Muscle layer of colon (tissue), 2 donors: Measurements from ENCODE around the gene SLC25A22.
A peak's percentile ranks its signal among the peaks of the same experiment; 100 is the strongest.

ENCODE experiments used
- H3K27ac ChIP-seq: one replicate; pipeline ENCODE4 v1.7.0; 2013; ENCODE audit warnings: low read depth, mild to moderate bottlenecking, low read length, moderate library complexity
- H3K27me3 ChIP-seq, 2 donors: one replicate each; pipeline ENCODE4 v1.7.0; 2013; ENCODE audit warnings: low read length in 2 of 2, mild to moderate bottlenecking in 2 of 2; ENCODE audit not compliant: insufficient read depth in 2 of 2, control insufficient read depth in 1 of 2
- H3K36me3 ChIP-seq: one replicate; pipeline ENCODE4 v1.7.0; 2013; ENCODE audit warnings: mild to moderate bottlenecking, low read length; ENCODE audit not compliant: insufficient read depth
- H3K4me1 ChIP-seq: one replicate; pipeline ENCODE4 v1.7.0; 2013; ENCODE audit warnings: mild to moderate bottlenecking, low read length; ENCODE audit not compliant: insufficient read depth
- H3K4me3 ChIP-seq, 2 donors: one replicate each; pipeline ENCODE4 v1.7.0; 2013; ENCODE audit warnings: low read length in 2 of 2, low read depth in 1 of 2, mild to moderate bottlenecking in 1 of 2, moderate library complexity in 1 of 2
- H3K9ac ChIP-seq: one replicate; pipeline ENCODE4 v1.7.0; 2013; ENCODE audit warnings: low read length
- H3K9me3 ChIP-seq: one replicate; pipeline ENCODE4 v1.7.0; 2013; ENCODE audit warnings: mild to moderate bottlenecking, low read length
- donor health status: abdominal sarcoma.
- donor health status: Adenocarcinoma of cecum.

The SLC25A22 gene

DNA sequence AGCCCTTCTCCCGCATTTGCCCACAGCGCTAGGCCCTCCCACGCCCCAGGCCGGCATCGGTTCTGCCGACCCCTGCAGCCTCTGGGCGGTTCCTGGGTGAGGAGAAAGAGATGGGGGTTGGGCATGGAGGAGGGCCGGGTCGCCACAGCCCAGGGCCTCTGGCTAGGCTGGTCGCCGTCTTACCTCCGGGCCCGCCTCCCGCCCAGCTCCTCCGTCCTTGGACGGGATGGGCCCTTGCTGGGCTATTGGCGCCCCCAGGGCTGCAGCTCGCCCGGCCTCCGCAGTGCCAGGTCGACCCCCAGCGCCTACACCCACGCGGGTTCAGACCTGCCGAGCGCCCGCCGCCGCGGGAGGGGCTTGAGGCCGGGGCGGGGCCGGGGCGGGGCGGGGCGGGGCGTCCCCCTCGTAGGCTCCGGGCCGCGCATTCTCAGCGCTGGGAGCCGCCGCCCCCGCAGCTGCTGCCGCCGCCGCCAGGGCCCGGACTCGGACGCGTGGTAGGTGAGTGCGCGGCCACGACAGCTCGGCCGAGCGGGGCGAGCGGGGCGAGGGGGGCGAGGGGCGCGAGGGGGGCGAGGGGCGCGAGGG lies 34.5 kb upstream of the SLC25A22 start, which contains the start of gene CD151:
CD151 (plus strand) TSS at position 424 of the 585 bp plus-strand sequence. CDS start 3,118 bp downstream, outside the sequence.
- H3K4me1 ChIP-seq = peaks cover 36% of the 10 kb centered on the region
- H3K4me3 ChIP-seq = peak within 1 kb of the TSS; percentile 56 to 89
- H3K9ac ChIP-seq = peak within 1 kb of the TSS; percentile 61

DNA sequence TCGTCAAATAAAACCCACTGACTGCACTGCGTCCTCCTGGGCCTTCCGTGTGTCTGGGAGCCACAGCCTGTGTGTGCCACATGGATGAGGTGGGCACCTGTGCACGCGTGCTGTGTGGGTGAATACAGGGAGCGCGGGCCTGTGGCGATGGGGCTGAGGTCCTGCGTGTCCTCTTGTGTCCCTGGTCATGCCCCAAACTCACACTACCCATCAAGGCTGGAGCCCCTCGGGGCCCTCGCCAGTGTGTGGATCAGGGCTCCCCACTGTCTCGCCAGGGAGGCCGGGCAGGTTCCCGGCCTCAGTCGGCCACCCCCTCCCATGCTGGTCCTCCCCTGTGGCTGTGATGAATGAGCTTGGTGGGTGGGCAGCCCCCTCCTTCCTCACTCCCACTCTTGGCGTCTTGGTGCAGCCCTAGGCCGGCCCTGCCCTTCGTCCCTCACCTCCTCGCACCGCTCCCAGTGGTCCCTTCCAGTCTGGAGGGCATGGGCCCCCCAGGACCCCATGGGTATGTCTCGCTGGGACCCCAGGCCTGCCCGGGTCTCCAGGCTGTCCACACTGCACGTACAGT lies 34.0 kb upstream of the SLC25A22 start:
- no peaks in the 10 kb centered on the region for H3K9me3 ChIP-seq
- no peak overlapping the region for H3K9ac ChIP-seq
- H3K36me3 ChIP-seq = peaks cover 10% of the 10 kb centered on the region
- H3K27ac ChIP-seq = no peak overlapping the region
- H3K27me3 ChIP-seq = peaks cover 22 to 55% of the 10 kb centered on the region in 2 donors
- H3K4me3 ChIP-seq = peak overlapping the region; percentile 38 to 43
- peaks cover 36% of the 10 kb centered on the region for H3K4me1 ChIP-seq

More for the DNA sequence above, 34.5 kb upstream of the SLC25A22 start, which contains the start of gene CD151:
- H3K9me3 ChIP-seq = no peaks in the 10 kb centered on the region
- peaks cover 14% of the 10 kb centered on the region for H3K36me3 ChIP-seq
- peak within 1 kb of the TSS; percentile 93 for H3K27ac ChIP-seq
- peaks cover 16 to 49% of the 10 kb centered on the region in 2 donors for H3K27me3 ChIP-seq

DNA sequence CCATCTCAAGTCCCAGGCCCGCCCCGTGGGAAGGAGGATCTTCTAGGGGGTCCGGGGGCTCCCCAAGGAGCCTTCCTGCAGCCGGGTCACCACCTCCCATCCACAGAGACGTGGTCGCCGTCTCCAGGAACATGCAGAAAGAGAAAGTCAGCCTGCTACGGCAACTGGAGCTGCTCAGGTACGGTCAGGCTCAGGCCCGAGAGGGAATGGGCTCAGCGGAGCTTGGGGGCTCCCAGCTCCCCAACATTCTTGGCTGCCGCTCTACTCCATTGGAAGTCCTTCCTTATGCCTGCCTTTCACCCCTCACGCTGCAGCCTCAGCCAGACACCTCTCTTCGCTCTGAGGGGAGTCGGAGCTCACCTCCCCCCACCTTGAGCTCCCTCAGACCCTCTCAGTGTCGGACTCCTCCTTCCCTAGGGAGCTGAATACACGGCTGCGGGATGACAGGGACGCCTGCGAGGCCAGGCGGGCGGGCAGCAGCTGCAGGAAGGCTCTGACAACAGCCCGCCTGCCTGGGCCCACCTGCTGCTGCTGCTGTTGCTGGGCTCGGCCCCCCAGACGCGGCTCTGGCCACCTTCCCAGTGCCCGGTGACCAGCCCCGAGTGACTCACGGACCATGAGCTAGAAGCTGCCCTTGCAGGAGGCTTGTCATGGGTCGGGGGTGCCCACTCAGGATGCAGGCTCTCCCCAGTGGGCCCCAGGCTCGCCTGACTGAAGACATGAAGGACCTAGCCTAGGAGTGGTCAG lies 33.2 kb upstream of the SLC25A22 start:
- H3K27ac ChIP-seq = no peak overlapping the region
- no peak overlapping the region for H3K4me3 ChIP-seq
- peaks cover 26 to 62% of the 10 kb centered on the region in 2 donors for H3K27me3 ChIP-seq
- peaks cover 36% of the 10 kb centered on the region for H3K4me1 ChIP-seq
- no peak overlapping the region for H3K9ac ChIP-seq
- H3K9me3 ChIP-seq = no peaks in the 10 kb centered on the region
- peaks cover 3% of the 10 kb centered on the region for H3K36me3 ChIP-seq

DNA sequence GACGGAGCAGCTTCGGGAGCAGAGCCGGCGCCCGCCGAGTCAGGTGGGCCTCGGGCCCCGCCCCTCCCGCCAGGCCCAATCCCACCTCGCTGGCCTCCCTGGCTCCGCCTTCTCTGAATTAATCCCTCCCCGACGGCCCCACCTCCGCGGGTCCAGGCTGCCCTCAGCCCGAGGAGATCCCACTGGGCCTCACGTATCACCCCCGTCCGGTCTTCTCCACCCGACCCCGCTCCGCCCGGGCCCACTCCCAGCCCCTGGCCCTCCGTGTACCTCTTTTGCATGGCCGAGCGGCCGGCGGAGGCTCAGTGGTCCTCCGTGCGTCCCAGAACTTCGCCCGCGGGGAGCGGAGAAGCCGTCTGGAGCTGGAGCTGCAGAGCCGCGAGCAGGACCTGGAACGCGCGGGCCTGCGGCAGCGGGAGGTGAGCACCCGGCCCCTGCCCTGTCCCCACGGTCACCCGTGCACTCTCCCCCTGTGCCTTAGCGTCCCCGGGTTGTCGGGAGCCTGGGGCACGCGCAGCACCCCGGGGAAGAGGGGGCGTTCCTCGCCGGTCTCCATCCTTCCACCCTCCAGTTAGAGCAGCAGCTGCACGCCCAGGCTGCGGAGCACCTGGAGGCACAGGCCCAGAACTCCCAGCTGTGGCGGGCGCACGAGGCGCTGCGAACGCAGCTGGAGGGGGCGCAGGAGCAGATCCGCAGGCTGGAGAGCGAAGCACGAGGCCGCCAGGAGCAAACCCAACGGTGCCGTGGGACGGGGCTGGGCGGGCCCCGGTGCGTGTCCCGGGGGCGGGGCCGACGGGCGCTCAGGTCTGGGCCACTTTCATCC lies 32.4 kb upstream of the SLC25A22 start:
- Histone ChIP-seq H3K9ac (no peak overlapping the region), H3K4me1 (peaks cover 36% of the 10 kb centered on the region), H3K9me3 (no peaks in the 10 kb centered on the region), H3K27me3 (peaks cover 30 to 70% of the 10 kb centered on the region in 2 donors), H3K4me3 (peak overlapping the region; percentile 27 to 38), H3K36me3 (peaks cover 3% of the 10 kb centered on the region), H3K27ac (no peak overlapping the region)

DNA sequence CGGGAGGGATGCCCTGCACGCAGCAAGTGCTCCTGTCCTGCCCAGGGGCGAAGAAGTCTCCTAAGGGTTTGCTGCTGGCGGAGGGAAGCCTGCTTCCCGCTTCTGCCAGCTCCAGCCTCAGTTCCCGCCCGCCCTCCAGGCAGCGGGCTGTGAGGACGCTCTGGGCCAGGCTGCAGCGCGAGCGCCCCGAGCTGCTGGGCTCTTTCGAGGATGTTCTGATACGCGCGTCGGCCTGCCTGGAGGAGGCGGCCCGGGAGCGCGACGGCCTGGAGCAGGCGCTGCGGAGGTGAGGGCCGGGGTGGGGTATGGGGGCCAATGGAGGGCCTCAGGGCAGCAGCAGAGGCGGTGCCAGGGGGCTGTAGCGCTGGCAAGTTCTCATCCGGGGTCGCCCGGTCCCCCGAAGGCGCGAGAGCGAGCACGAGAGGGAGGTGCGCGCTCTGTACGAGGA lies 31.8 kb upstream of the SLC25A22 start:
- Histone ChIP-seq H3K27ac (no peak overlapping the region), H3K9ac (no peak overlapping the region), H3K27me3 (peaks cover 36 to 76% of the 10 kb centered on the region in 2 donors), H3K4me3 (peak overlapping the region; percentile 27 to 38), H3K4me1 (peaks cover 32% of the 10 kb centered on the region), H3K36me3 (peaks cover 10% of the 10 kb centered on the region), H3K9me3 (no peaks in the 10 kb centered on the region)

DNA sequence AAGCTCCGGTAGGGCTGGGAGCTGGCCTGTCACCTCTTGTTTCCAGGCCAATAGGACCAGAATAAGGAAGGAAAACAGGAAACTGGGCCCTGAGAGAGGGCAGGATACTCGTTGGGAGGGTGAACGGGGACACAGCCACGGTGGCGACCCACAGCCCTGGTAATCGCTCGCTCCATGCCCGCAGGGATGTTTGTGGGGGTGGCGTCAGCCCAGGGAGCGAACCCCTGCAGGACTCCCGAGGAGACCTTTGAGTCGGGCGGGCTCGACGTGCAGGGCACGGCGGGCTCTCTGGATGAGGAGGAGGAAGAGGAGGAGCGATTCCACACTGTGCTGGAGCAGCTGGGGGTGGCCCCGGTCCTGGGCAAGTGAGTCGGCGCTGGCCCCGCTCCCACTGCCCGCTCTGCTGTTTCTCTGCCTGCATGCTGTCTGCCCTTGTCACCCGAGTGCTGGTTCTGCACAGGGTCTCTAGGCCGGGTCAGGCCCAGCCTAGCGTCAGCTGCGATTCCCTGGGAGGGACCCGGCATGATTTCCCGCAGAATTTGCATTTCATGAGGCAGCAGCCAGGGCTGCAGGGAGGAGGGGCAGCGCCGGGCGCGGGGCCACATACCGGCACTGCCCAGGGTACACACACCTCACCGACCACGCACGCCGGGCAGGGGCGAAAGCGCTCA lies 31.2 kb upstream of the SLC25A22 start:
- Histone ChIP-seq H3K4me3 (peak overlapping the region; percentile 27 to 38), H3K9me3 (no peaks in the 10 kb centered on the region), H3K27me3 (peaks cover 36 to 81% of the 10 kb centered on the region in 2 donors), H3K27ac (no peak overlapping the region), H3K4me1 (peaks cover 26% of the 10 kb centered on the region), H3K36me3 (peaks cover 15% of the 10 kb centered on the region), H3K9ac (no peak overlapping the region)

DNA sequence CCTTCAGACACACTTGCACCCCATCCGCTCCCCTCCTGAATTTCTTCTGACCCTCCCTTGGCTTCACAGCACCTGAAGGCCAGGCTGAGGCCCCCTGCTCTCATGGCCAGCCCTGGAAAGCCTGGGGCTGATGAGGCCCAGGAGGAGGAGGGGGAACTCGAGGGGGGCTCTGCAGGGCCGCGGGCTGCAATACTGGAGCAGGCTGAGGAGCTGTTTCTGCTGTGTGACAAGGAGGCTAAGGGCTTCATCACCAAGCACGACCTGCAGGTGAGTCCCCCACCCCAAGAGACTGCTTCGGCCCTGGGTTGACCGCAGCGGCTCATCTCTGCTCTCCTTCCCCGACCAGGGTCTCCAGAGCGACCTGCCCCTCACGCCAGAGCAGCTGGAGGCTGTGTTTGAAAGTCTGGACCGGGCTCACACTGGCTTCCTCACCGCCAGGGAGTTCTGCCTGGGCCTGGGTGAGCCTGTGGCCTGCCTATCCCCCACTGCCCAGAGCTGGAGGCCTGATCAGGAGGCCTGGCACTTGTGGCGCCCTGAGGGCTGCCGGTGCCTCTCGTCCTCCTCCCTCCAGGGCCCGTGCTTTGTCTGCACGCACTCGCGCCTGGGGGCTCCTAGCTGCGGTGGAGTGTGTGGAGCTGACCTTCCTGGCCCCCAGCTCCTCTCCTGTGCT lies 30.6 kb upstream of the SLC25A22 start:
- Histone ChIP-seq H3K36me3 (peaks cover 21% of the 10 kb centered on the region), H3K4me1 (peaks cover 21% of the 10 kb centered on the region), H3K27ac (no peak overlapping the region), H3K27me3 (peaks cover 36 to 81% of the 10 kb centered on the region in 2 donors), H3K4me3 (no peak overlapping the region), H3K9ac (no peak overlapping the region), H3K9me3 (no peaks in the 10 kb centered on the region)

DNA sequence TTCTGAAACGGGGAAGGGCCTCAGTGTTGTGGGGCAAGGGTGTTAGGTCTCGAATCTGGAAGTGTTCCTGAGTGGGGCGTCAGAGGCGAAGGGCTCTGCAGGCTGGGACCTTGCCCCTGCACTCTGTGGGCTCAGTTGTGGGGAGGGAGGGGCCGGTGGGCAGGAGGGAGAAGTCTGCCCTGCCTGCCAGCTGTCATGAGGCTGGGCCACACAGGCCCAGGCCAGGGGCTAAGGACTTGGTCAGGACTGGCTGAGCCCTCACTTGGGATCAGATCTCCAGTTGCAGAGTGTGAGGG lies 29.8 kb upstream of the SLC25A22 start, which contains the start of gene CRACR2B:
CRACR2B (plus strand) TSS at position 23 of the 296 bp plus-strand sequence. CDS start 689 bp downstream, outside the sequence.
- no peak within 1 kb of the TSS for H3K27ac ChIP-seq
- H3K27me3 ChIP-seq = peaks cover 36 to 81% of the 10 kb centered on the region in 2 donors
- peaks cover 21% of the 10 kb centered on the region for H3K36me3 ChIP-seq
- H3K4me3 ChIP-seq = peak within 1 kb of the TSS in 1 of 2 donors; percentile 32
- peaks cover 21% of the 10 kb centered on the region for H3K4me1 ChIP-seq
- H3K9ac ChIP-seq = no peak within 1 kb of the TSS
- no peaks in the 10 kb centered on the region for H3K9me3 ChIP-seq

DNA sequence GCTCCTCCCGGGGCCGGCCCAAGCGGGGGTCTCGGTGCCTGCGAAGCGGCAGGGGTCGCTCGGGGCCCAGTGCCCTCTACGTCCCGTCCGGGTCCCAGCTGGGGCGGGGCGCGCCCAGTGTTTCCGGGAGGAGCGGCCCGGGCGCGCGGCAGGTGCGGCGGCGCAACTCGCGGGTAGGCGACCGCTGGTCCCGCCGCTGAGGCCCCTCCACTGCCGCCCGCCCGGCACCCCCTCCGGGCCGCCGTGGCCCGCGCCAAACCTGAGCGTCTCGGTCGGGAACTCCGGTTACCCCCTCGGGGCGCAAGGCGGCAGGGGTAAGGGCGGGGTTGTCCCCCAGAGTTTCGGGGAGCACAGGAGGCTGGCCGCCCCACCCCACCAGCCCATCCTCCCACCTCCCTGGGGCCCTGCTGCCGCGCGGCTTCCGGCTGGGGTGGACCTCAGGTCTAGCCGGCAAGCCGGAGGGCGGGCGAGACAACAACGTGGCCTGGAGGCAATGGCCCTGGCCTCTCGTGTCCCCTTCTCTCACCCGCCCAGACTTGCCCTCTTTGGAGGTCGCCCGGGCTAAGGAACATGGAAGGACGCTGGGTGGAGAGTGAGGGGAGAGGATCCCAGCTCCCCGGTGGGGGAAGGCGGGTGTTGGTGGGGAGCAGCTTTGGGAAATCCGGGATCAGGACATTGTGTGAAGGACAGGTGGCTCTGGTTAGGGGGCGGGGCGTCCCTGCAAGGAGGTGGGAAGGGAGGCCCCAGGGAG lies 29.2 kb upstream of the SLC25A22 start:
- Histone ChIP-seq H3K36me3 (peaks cover 21% of the 10 kb centered on the region), H3K9me3 (no peaks in the 10 kb centered on the region), H3K9ac (no peak overlapping the region), H3K27me3 (peaks cover 36 to 79% of the 10 kb centered on the region in 2 donors), H3K4me1 (peaks cover 19% of the 10 kb centered on the region), H3K27ac (no peak overlapping the region), H3K4me3 (peak overlapping the region in 1 of 2 donors; percentile 32)

DNA sequence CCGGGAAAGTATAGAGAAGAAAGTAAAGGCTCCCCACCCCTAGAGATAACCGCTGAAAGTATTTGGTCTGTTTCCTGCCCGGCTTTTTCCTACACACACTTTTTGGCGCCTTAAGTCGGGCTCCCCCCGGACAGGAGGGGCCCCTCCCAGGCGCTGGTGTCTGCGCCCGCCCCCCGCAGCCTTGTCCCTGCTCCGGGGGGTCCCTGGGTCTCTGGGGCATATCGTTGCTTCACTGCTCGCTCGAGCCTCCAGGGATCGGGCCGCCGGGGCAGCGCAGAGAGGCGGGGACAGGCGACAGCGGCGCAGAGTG lies 28.7 kb upstream of the SLC25A22 start:
- no peak overlapping the region for H3K9ac ChIP-seq
- no peaks in the 10 kb centered on the region for H3K9me3 ChIP-seq
- H3K4me1 ChIP-seq = peaks cover 18% of the 10 kb centered on the region
- peaks cover 36 to 74% of the 10 kb centered on the region in 2 donors for H3K27me3 ChIP-seq
- peaks cover 21% of the 10 kb centered on the region for H3K36me3 ChIP-seq
- H3K4me3 ChIP-seq = peak overlapping the region in 1 of 2 donors; percentile 32
- H3K27ac ChIP-seq = no peak overlapping the region
